HCT116 (cell line): ENCODE data around the gene TNNI2. TPM values are rescaled to one million over a fixed set of nuclear protein-coding genes. Genes with fewer than 3 reads are reported as not detected.
A peak's percentile ranks its signal among the peaks of the same experiment; 100 is the strongest.

Experiments used
- ATAC-seq: fragments of 200-7000 bp; cut with Tn5 transposase; 2 replicates; pipeline ENCODE4 v1.9.1; 2020; ENCODE audit warnings: mild to moderate bottlenecking, moderate library complexity
- BruUV-seq: library from RNA; stranded (reverse); fragments of 400-500 nt; replicated peaks from 2 replicates; lab custom pipeline; 2021; lab: Mats Ljungman, UMichigan
- CTCF ChIA-PET: fragments of 300-600 bp; sonication (Branson Sonifier 250); formaldehyde crosslinking; loops from one replicate; lab custom pipeline; 2021; ENCODE audit warnings: antibody characterized with exemption; lab: Charles Lee
- POLR2A ChIA-PET: fragments of 300-600, 350-600 bp; sonication (Branson Sonifier 250); formaldehyde crosslinking; loops from one replicate; lab custom pipeline; 2021; ENCODE audit warnings: antibody characterized with exemption; lab: Charles Lee
- RAD21 ChIA-PET, 2 experiments: fragments of 300-600 bp; sonication (Branson Sonifier 250); formaldehyde crosslinking; loops; one replicate each; lab custom pipeline; 2023; ENCODE audit warnings: low total read pairs in 2 of 2; ENCODE audit not compliant: uncharacterized antibody in 2 of 2, unreplicated experiment in 2 of 2, low non-redundant PET in 1 of 2; lab: Charles Lee
- DNase-seq: peaks from one replicate; pipeline ENCODE4 v3.0.0-alpha.2; 2010; ENCODE audit warnings: low read depth, low spot score
- H2AFZ ChIP-seq: fragments of 200-600 bp; shearing (Covaris generic), sonication (generic); 2 replicates; pipeline ENCODE4 v1.6.1; 2017; ENCODE audit warnings: low read depth, mixed run types, mixed read lengths, antibody characterized with exemption, low read length; ENCODE audit not compliant: poor library complexity, severe bottlenecking
- H3K27ac ChIP-seq: 2 replicates; pipeline ENCODE4 v1.5.1; 2012; ENCODE audit warnings: low read depth, low read length
- H3K27me3 ChIP-seq: fragments of 200-600 bp; sonication (generic); 2 replicates; pipeline ENCODE4 v1.6.1; 2016; ENCODE audit warnings: mixed run types, low read length, mixed read lengths; ENCODE audit not compliant: insufficient read depth
- H3K36me3 ChIP-seq, 2 experiments: fragments of 200-500 bp in 1 of 2; fragments of 200-600 bp in 1 of 2; sonication (Bioruptor generic) in 1 of 2; sonication (generic) in 1 of 2; 2 replicates each; pipeline versions ENCODE4 v1.5.1 to v1.6.1; 2014 to 2016; ENCODE audit warnings: low read length in 2 of 2, inconsistent platforms in 1 of 2, mixed read lengths in 1 of 2, mixed run types in 1 of 2; ENCODE audit not compliant: insufficient read depth in 2 of 2, control insufficient read depth in 1 of 2
- H3K4me1 ChIP-seq, 2 experiments: fragments of 200-600 bp in 1 of 2; sonication (generic) in 1 of 2; 2 replicates each; pipeline versions ENCODE4 v1.5.1 to v1.6.1; 2012 to 2017; ENCODE audit warnings: low read length in 2 of 2, inconsistent platforms in 1 of 2, mild to moderate bottlenecking in 1 of 2, mixed read lengths in 1 of 2, mixed run types in 1 of 2, moderate library complexity in 1 of 2; ENCODE audit not compliant: insufficient read depth in 2 of 2, control insufficient read depth in 1 of 2
- H3K4me2 ChIP-seq: fragments of 200-600 bp; sonication (generic); 2 replicates; pipeline ENCODE4 v1.6.1; 2017; ENCODE audit warnings: mixed run types, low read length, mixed read lengths
- H3K4me3 ChIP-seq, 2 experiments: fragments of 200-600 bp in 1 of 2; sonication (generic) in 1 of 2; replicated peaks in 1 of 2; 2 replicates each; pipeline ENCODE4 v1.5.1; 2011 to 2016; ENCODE audit warnings: low read length in 2 of 2, control low read depth in 1 of 2, low read depth in 1 of 2, mild to moderate bottlenecking in 1 of 2, mixed read lengths in 1 of 2, mixed run types in 1 of 2
- H3K79me2 ChIP-seq: fragments of 200-600 bp; sonication (generic); 2 replicates; pipeline ENCODE4 v1.6.1; 2017; ENCODE audit warnings: mild to moderate bottlenecking, mixed run types, low read length, moderate library complexity, mixed read lengths; ENCODE audit not compliant: insufficient read depth
- H3K9ac ChIP-seq: fragments of 200-600 bp; sonication (generic); 2 replicates; pipeline ENCODE4 v1.6.1; 2016; ENCODE audit warnings: low read length, mixed read lengths
- H3K9me2 ChIP-seq: fragments of 200-600 bp; sonication (generic), shearing (Covaris generic); 2 replicates; pipeline ENCODE4 v1.6.1; 2017; ENCODE audit warnings: mixed run types, mild to moderate bottlenecking, moderate library complexity; ENCODE audit not compliant: insufficient read depth
- H3K9me3 ChIP-seq, 2 experiments: fragments of 200-500 bp in 1 of 2; fragments of 200-600 bp in 1 of 2; sonication (Bioruptor generic) in 1 of 2; sonication (generic) in 1 of 2; 2 replicates each; pipeline ENCODE4 v1.6.1; 2014 to 2017; ENCODE audit warnings: low read length in 2 of 2, mixed read lengths in 2 of 2, inconsistent platforms in 1 of 2, low read depth in 1 of 2, mild to moderate bottlenecking in 1 of 2, mixed run types in 1 of 2, moderate library complexity in 1 of 2; ENCODE audit not compliant: control insufficient read depth in 1 of 2, insufficient read depth in 1 of 2
- H4K20me1 ChIP-seq: fragments of 200-600 bp; sonication (generic), shearing (Covaris generic); 2 replicates; pipeline ENCODE4 v1.6.1; 2017; ENCODE audit warnings: mixed run types, mild to moderate bottlenecking, moderate library complexity; ENCODE audit not compliant: insufficient read depth
- CBX3 ChIP-seq: IDR thresholded peaks from 2 replicates; pipeline ENCODE4 v1.6.1; 2012; ENCODE audit warnings: low read depth
- CEBPB ChIP-seq: IDR thresholded peaks from 2 replicates; pipeline ENCODE4 v1.6.1; 2012; ENCODE audit warnings: low read depth
- EGR1 ChIP-seq: IDR thresholded peaks from 2 replicates; pipeline ENCODE4 v1.6.1; 2012; ENCODE audit warnings: low read depth
- ELF1 ChIP-seq: IDR thresholded peaks from 2 replicates; pipeline ENCODE4 v1.6.1; 2012; ENCODE audit warnings: low read depth, borderline replicate concordance
- EZH2 ChIP-seq: fragments of 200-600 bp; sonication (generic); IDR thresholded peaks from 2 replicates; pipeline ENCODE4 v1.6.1; 2017; ENCODE audit warnings: antibody characterized with exemption, mixed run types
- EZH2phosphoT487 ChIP-seq: fragments of 200-600 bp; IDR thresholded peaks from 2 replicates; pipeline ENCODE4 v1.6.1; 2018; ENCODE audit warnings: antibody characterized with exemption, borderline replicate concordance
- FOSL1 ChIP-seq: IDR thresholded peaks from 2 replicates; pipeline ENCODE4 v1.6.1; 2012; ENCODE audit warnings: low read depth
- JUND ChIP-seq: IDR thresholded peaks from 2 replicates; pipeline ENCODE4 v1.6.1; 2012
- POLR2A ChIP-seq: IDR thresholded peaks from 2 replicates; pipeline ENCODE4 v1.7.0; 2011; ENCODE audit warnings: borderline replicate concordance; ENCODE audit not compliant: insufficient read depth, insufficient read length; ENCODE audit errors: extremely low read depth
- SIN3A ChIP-seq: IDR thresholded peaks from 2 replicates; pipeline ENCODE4 v1.6.1; 2012; ENCODE audit warnings: low read depth
- SP1 ChIP-seq: IDR thresholded peaks from 2 replicates; pipeline ENCODE4 v1.6.1; 2012; ENCODE audit warnings: low read depth
- TCF7L2 ChIP-seq: IDR thresholded peaks from 2 replicates; pipeline ENCODE4 v1.7.0; 2011; ENCODE audit warnings: borderline replicate concordance, inconsistent platforms; ENCODE audit not compliant: insufficient read depth, insufficient read length; ENCODE audit errors: extremely low read depth
- intact Hi-C: fragments of 100-400 bp; cut with micrococcal nuclease; formaldehyde crosslinking; loops from 2 replicates; pipeline ENCODE4 v1.10.0; 2022
- total RNA-seq: library from RNA; stranded (reverse); gene quantifications from one replicate; pipeline ENCODE4 v1.2.1, GENCODE V29; 2021; ENCODE audit not compliant: unreplicated experiment
- TF ChIP-seq, protein P1 (sequence below): IDR thresholded peaks from 2 replicates; pipeline ENCODE4 v1.6.1; 2012
- TF ChIP-seq, protein P2 (sequence below), 3 experiments: fragments of 200-600 bp in 1 of 3; sonication (generic) in 1 of 3; IDR thresholded peaks in 2 of 3; conservative IDR thresholded peaks in 1 of 3; 2 replicates each; pipeline ENCODE4 v1.5.1; 2012 to 2017; ENCODE audit warnings: low read depth in 2 of 3, low read length in 2 of 3, antibody characterized with exemption in 1 of 3, borderline replicate concordance in 1 of 3, control low read depth in 1 of 3, mild to moderate bottlenecking in 1 of 3, mixed read lengths in 1 of 3, mixed run types in 1 of 3, moderate library complexity in 1 of 3; ENCODE audit not compliant: insufficient read depth in 1 of 3
- TF ChIP-seq, protein P3 (sequence below): IDR thresholded peaks from 2 replicates; pipeline ENCODE4 v1.6.1; 2011; ENCODE audit warnings: mild to moderate bottlenecking, low read length, moderate library complexity; ENCODE audit not compliant: insufficient replicate concordance; ENCODE audit errors: extremely low read depth

TNNI2 gene
- total RNA-seq, 1 experiment from 2014 or later = not detected

DNA sequence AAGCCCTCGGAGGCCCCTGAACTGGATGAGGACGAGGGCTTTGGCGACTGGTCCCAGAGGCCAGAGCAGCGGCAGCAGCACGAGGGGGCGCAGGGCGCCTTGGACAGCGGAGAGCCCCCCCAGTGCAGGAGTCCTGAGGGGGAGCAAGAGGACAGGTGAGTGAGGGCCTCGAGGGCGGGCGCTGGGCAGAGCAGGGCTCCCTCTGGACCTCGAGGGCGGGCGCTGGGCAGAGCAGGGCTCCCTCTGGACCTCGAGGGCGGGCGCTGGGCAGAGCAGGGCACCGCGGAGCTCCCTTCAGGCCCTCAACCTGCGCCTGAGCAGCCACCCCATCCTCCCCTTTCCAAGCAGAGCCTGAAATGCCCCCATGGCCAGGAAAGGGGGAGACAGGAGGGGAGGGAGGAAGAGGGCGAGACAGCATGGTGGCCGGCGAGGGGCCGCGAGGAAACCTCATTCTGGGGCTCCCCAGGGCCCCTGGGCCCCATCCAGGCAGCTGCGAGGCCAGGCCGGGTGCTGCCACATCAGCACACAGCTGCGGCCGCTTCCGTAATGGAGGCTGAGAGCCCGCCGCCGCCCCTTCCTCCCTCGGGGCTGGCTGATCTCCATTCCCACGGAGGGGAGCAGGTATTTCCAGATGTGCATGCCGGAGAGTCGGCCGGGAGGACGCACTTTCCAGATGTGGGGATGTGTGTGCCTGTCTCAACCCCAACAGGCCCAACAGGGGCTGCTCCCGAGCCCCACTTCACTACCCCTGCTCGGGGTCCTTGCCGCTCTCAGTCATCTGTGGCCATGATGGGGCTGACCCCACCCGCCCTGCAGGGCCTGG lies 42.9 kb downstream of the TNNI2 start:
- intact Hi-C loops = loop anchor here (1.0 to 5.0 kb wide), 3 partner anchors 36 to 269 kb away; partner anchors contain the start of gene TNNT3
- no peaks in the 10 kb centered on the region for H4K20me1 ChIP-seq
- no peaks in the 10 kb centered on the region for H3K9me2 ChIP-seq
- ATAC-seq (peak; percentile 18), DNase-seq (no peak)
- TF ChIP-seq, protein P1, sequence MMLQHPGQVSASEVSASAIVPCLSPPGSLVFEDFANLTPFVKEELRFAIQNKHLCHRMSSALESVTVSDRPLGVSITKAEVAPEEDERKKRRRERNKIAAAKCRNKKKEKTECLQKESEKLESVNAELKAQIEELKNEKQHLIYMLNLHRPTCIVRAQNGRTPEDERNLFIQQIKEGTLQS = no peak
- TF ChIP-seq ELF1 (no peak), SIN3A (no peak), SP1 (no peak), CBX3 (no peak), JUND (no peak), FOSL1 (no peak), POLR2A (no peak), EZH2 (no peak), CEBPB (no peak), TCF7L2 (no peak), EZH2phosphoT487 (no peak), EGR1 (no peak)
- TF ChIP-seq, protein P2, sequence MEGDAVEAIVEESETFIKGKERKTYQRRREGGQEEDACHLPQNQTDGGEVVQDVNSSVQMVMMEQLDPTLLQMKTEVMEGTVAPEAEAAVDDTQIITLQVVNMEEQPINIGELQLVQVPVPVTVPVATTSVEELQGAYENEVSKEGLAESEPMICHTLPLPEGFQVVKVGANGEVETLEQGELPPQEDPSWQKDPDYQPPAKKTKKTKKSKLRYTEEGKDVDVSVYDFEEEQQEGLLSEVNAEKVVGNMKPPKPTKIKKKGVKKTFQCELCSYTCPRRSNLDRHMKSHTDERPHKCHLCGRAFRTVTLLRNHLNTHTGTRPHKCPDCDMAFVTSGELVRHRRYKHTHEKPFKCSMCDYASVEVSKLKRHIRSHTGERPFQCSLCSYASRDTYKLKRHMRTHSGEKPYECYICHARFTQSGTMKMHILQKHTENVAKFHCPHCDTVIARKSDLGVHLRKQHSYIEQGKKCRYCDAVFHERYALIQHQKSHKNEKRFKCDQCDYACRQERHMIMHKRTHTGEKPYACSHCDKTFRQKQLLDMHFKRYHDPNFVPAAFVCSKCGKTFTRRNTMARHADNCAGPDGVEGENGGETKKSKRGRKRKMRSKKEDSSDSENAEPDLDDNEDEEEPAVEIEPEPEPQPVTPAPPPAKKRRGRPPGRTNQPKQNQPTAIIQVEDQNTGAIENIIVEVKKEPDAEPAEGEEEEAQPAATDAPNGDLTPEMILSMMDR (IDR thresholded peaks at IDR 0.05 in 2 of 3, conservative IDR thresholded peaks at IDR 0.05 in 1 of 3; ENCODE audit: borderline replicate concordance in 1 of 3, insufficient read depth in 1 of 3, low read depth in 2 of 3, low read length in 2 of 3) = no peak
- TF ChIP-seq, protein P3, sequence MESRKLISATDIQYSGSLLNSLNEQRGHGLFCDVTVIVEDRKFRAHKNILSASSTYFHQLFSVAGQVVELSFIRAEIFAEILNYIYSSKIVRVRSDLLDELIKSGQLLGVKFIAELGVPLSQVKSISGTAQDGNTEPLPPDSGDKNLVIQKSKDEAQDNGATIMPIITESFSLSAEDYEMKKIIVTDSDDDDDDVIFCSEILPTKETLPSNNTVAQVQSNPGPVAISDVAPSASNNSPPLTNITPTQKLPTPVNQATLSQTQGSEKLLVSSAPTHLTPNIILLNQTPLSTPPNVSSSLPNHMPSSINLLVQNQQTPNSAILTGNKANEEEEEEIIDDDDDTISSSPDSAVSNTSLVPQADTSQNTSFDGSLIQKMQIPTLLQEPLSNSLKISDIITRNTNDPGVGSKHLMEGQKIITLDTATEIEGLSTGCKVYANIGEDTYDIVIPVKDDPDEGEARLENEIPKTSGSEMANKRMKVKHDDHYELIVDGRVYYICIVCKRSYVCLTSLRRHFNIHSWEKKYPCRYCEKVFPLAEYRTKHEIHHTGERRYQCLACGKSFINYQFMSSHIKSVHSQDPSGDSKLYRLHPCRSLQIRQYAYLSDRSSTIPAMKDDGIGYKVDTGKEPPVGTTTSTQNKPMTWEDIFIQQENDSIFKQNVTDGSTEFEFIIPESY = no peak
- ChIA-PET RAD21 (interaction anchor here (0.6 to 2.1 kb wide), 8 partner anchors 42 to 275 kb away, joined by 3 to 18 read pairs (median 5); no protein-coding TSS in a partner anchor), POLR2A (interaction anchor here (0.6 to 1.3 kb wide), 2 partner anchors 269 to 270 kb away, joined by 3 to 5 read pairs; no protein-coding TSS in a partner anchor), CTCF (interaction anchor here (0.5 to 2.5 kb wide), 26 partner anchors 15 to 1188 kb away, joined by 3 to 60 read pairs (median 5); partner anchors contain the start of genes H19, SYT8, TNNI2 and TNNT3)
- no peak overlapping the region for H3K4me2 ChIP-seq
- H3K9ac ChIP-seq = no peak overlapping the region
- H3K4me1 ChIP-seq = peaks cover 0 to 1% of the 10 kb centered on the region in 2 experiments; a peak in 1 of 4 replicates
- no peak overlapping the region for H3K27ac ChIP-seq
- no peaks in the 10 kb centered on the region for H3K9me3 ChIP-seq
- BruUV-seq = no TSS peak
- no peaks in the 10 kb centered on the region for H3K79me2 ChIP-seq
- H3K36me3 ChIP-seq = no peaks in the 10 kb centered on the region
- H3K4me3 ChIP-seq = no peak overlapping the region
- 0 out of 2 replicates have a peak, but pooled peaks cover 4% of the 10 kb centered on the region for H3K27me3 ChIP-seq
- H2AFZ ChIP-seq = no peak overlapping the region
